GM21515 (cell line): ENCODE data around the gene ADCY7.
"Not testable (repeated sequence)": the region's sequence is repeated elsewhere in the genome, so short reads cannot be mapped to it uniquely, and the experiment has no call there.

Source experiments
- ATAC-seq: cut with Tn5 transposase; IDR thresholded peaks from one replicate; pipeline ENCODE4 v1.9.1; 2021; ENCODE audit not compliant: unreplicated experiment

Gene ADCY7

GRCh38 chr16:50266337-50267091 is at the start of gene ADCY7:
ADCY7 (plus strand) TSS chr16:50266551; CDS start chr16:50288180, 21,629 bp downstream.
- ATAC-seq, result peak; percentile 83

DNA sequence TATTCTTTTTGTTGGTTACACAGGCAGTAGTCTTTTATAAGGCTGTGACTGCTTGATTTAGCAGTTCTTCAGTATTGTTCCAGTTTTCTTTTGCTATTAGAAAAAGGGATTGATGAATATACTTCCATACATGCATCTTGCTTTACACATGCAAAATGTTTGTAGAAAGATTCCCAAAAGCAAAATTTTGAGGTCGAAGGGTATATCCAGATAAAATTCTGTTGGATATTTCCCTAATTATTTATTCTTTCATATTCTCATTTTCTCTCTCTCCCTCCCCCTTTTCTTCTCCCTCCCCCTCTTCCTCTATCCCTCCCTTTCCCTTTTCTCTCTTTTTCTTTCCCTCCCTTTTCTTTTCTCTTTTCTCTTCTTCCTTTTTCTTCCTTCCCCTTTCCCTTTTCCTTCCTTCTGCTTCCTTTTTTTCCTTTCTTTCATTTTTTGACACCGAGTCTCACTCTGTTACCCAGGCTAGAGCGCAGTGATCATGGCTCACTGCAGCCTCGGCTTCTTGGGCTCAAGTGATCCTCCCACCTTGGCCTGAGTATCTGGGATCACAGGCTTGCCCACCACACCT is 46.9 kb upstream of the ADCY7 start:
- ATAC-seq, result no peak

- no peak for ATAC-seq
These were observed 42.1 kb upstream of the ADCY7 start for GRCh38 chr16:50224286-50224685.

DNA sequence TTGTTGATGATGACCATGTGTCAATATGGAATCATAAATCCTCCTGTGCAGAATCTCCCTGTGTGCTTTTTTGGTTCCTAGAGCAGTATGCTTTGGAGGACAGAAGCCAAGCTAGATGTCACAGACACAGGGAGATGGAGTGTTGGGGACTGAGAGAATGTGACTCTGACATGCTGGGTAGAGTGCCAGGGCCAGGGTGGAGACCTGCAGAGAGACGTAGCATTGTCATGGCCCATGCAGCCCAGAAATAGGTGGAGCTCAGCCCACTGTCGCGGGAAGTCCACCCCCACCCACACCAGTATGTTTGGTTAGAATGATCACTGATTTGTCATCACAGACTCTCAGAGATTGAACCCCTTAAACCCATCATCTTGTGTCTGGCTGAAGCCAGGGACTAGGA is 39.2 kb upstream of the ADCY7 start:
- ATAC-seq, result no peak

GRCh38 chr16:50227665-50228064 is 38.7 kb upstream of the ADCY7 start:
- no peak for ATAC-seq

DNA sequence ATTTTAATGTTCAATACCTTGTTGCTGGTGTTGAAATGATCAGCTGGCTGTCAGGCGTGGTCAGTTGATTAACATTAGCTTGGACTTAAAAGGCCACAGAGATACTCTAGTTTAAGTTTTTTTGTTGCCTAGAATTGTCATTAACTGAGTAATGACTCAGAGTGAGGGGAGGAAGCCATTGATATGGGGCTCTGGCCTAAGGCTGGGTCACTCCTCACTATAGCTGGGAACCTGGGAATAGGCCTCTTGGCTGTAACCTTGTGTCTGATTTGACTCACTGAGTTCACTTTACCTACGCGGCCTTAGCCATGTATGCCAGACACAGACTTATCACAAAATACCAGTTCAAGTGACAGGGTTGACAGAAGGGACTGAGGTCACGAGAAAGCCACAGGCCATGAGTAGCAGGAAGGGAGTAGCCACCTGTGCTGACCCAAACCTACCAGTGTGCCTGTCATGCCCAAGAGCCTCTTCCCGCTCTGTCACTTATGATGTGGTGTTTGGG is 37.9 kb upstream of the ADCY7 start:
- ATAC-seq, result no peak

DNA sequence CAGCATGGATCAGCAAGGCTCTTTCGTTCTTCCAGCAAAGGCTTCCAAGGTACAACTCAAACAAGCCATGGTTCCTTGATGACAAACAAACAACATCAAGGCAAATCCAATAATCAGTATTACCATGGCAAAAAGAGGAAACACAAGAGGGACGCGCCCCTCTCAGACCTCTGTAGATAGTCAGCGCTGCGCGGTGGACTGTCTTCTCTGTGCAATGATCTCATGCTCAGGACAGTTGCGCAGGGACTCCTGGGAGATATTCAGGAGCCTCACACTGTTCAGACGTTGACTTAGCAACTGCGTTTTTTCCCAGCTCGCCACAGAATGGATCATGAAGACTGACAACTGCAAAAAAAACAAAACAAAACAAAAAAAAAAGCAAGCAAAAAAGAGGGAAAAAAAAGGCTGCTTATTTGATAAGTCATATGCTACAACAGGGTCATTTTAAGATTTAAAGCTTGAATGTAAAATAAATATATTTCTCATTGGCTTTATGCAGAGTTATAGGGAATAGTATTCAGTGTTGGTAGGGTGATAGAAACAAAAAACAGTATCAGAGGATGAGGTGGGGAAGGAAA is 37.1 kb upstream of the ADCY7 start:
- no peak for ATAC-seq

DNA sequence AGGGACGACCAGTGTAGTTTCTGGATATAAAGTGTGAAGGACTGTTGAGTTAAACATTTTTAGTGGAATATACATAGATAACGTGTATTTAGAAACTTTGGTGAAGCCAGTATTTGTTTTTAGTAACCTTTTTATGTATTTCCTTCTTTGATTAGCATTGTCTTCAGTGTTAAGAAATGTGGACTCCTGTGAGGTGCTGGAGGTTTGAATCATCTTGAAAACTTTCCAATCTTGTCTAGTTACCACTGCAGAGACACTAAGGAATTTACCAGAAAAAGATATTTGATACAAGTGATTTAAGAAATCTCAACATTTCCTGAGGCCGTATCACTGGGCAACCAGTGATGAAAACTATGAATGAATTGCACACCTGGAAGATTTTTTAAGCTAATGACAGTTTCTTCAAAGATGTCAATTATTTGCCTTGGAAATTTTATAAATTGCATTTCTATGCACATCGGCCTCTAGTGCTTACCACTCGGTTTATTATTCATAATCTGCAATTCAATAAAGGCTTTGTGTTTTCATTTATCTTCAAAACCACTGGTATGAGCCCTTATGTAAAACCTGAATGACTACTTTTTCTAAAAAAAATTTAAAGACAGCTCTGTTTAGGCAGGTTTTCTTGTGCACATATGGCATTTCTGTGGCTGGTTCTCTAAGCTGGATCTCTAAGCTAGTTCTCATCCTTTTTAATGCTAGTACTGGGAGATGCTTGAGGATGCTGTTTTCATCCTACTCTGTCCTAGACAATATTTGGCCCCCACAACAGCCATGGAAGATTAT is 31.4 kb upstream of the ADCY7 start:
- no peak for ATAC-seq

DNA sequence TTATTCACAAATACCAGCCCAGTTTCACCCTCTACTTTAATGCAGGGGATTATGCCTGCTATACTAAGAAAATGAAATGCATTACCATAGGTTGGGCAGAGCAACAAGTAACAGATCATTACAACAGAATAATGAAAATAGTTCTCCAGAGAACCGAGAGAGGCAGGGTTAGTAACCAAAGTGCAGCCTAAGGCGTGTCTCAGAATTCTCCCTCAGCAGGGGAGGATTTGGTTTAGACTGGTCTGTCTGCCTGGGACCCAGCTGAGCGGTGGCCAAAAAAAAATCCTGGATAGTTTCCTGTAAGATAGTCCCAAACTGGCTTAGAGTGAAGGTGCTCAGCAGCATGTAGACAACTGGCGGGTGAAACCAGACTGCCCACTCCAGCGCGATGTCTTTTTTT is 30.8 kb upstream of the ADCY7 start:
- no peak for ATAC-seq

DNA sequence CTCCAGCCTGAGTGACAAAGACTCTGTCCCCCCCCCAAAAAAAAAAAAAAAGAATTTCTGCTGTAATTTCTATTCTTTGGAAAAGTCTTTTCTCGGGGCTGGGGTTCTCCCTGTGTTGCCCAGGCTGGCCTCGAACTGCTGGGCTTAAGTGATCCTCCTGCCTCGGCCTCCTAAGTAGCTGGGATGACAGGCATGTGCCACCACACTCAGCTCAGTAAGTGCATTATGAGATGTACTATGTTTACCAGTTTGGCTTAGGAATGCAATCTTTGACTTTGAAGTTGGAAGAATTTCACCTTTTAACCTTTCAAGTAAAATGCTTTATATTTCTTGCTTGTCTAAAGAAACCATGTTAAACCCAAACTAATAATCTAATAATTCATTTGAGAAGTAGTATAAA is 28.0 kb upstream of the ADCY7 start:
- no peak for ATAC-seq

DNA sequence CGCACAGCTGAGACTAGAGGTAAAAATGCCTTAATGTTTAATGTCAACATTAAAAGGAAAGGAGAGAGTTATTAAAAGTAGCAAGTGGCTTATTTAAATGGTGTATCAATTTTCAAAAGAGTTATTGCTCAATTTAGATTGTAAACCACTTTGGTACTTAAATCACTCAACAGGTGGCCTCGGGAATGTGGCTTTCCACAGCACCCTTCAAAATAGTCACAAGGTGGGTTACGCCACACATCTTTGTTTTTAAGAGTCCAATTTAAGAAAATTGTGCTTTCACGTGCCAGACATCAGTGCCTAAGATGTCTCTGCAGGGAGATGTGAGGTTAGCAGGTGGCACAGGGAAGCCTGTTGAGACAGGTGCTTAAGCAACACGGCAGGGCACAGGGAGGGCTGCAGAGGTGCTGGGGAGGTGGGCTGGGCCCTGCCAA is 27.5 kb upstream of the ADCY7 start:
- no peak for ATAC-seq

GRCh38 chr16:50243024-50243423 is 23.3 kb upstream of the ADCY7 start:
- ATAC-seq, result not testable (repeated sequence)

DNA sequence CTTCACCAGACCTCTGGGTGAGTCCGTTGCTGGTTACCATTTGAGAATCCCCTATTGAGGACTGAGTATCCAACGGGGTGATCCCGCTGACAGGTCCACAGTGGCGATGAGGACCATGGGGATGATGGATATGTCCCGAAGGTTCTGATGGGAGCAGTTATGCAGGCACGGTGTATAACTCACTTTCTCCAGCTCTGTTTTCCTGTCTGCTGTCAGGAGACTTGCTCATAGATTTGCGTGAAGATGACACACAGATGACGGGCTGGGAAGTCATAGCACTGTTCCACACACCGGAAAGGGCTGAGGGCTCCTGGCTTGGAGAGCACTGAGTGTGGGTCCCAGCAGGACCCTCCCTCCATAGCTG is 22.2 kb upstream of the ADCY7 start:
- ATAC-seq, result no peak

DNA sequence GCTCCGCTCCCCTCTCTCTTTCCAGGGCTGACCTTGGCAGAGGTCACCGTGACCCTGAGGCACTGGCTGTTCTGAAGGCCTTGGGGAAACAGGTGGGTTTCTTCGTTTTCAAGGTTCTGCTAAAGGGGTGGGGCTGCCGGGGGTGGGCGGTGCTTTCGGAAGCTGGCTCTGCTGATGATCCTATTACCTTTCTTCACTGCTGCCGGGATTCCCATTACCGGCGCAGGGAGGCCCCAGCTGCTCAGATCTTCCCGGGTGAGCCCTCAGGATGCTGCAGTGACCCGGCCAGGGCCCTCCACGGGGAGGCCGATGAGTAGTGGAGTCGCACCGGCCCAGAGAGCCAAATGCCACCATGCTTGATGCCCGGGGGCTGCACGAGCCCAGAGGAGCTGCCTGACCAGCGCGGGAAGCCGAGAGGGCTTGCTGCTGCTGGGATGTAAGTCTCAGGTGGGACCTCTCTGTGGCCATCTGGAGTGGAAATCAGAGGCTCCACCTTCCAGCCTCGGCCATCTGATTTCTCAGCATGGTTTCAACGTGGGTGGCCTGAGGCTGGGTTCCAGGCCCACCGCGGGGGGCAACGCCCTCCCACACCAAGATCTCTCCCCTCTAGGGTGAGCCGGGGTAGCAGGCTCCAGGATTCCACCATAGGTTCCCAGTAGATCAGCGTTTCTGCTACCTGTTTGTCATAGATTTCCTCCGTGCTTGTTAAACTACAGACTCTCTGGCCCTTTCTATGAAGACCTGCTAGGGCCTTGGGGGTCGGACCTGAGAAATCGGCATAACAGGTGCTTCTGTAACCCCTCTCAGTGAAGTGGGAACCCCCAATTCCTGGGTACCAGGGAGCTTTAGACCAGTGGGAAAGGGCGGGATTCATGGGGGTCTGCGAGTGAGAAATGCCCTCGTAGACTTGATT is 21.6 kb upstream of the ADCY7 start:
- no peak for ATAC-seq

GRCh38 chr16:50245417-50246298 is 20.7 kb upstream of the ADCY7 start:
- ATAC-seq, result no peak

GRCh38 chr16:50246299-50247122 is 19.8 kb upstream of the ADCY7 start:
- no peak for ATAC-seq

DNA sequence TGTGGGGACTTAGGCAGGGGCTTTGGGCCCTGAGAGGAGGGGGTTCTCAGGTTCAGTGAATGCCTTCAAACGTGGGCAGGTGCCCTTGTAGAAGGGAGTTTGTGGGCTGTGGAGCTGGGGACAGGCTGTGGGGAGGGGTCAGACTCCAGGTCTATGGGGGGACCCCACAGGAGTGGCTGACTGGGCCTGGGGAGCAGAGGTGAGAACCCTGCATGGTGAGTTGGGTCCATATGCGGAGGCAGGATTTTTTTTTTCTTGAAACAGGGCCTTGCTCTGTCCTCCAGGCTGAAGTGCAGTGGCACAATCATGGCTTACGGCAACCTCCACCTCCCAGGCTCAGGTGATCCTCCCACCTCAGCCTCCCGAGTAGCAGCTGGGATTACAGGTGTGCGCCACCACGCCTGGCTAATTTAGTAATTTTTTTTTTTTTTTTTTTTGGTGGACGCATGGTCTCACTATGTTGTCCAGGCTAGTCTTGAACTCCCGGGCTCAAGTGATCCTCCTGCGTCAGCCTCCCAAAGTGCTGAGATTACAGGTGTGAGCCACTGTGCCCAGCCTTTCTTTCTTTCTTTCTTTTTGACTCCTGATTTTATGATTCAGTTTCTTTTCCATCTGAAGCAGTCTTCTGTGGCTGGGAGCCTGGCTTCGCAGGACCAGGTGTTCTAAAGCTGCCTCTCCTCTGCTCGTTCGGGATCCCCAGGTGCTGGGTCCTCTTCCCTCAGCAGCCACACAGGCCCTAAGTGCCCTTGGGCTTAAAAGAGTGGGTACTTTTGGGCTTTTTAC is 19.0 kb upstream of the ADCY7 start:
- ATAC-seq, result no peak
